ENCODE measurements around the gene FOXD2.

DNA sequence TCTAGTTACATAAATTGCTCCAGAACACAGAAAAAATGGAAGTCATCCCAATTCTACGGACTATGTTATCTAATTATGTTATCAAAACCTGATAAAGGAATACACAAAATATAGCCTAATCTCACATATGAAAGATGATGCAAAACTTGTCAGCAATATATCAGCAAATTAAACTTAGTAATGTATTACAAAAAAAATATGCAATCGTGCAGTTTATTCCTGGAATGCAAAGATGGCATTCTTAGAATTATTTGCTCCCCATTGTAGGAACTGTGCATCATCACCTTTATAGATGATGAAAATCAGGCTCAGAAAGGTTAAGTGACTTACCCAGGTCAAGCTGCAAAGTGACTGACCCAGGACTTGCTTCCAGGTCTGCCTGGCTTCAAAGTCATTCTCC is 14.0 kb upstream of the FOXD2 start:
- TF ChIP-seq, protein P1, sequence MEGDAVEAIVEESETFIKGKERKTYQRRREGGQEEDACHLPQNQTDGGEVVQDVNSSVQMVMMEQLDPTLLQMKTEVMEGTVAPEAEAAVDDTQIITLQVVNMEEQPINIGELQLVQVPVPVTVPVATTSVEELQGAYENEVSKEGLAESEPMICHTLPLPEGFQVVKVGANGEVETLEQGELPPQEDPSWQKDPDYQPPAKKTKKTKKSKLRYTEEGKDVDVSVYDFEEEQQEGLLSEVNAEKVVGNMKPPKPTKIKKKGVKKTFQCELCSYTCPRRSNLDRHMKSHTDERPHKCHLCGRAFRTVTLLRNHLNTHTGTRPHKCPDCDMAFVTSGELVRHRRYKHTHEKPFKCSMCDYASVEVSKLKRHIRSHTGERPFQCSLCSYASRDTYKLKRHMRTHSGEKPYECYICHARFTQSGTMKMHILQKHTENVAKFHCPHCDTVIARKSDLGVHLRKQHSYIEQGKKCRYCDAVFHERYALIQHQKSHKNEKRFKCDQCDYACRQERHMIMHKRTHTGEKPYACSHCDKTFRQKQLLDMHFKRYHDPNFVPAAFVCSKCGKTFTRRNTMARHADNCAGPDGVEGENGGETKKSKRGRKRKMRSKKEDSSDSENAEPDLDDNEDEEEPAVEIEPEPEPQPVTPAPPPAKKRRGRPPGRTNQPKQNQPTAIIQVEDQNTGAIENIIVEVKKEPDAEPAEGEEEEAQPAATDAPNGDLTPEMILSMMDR (IDR thresholded peaks at IDR 0.05) = no peak
- no peak for TF ChIP-seq EZH2 (IDR thresholded peaks at IDR 0.05; ENCODE audit: borderline replicate concordance, insufficient read depth, low read depth, low read length, poor library complexity, severe bottlenecking)
